Neuronal stem cell (in vitro differentiated cells): ENCODE measurements around the gene CFAP221.

Source experiments
- DNase-seq: peaks from one replicate; pipeline ENCODE4 v3.0.0-alpha.2; 2013; ENCODE audit warnings: low spot score
- H2AFZ ChIP-seq: one replicate; pipeline ENCODE4 v1.6.1; 2013; ENCODE audit warnings: mild to moderate bottlenecking, low read length, inconsistent platforms
- H2AK5ac ChIP-seq: 2 replicates; pipeline ENCODE4 v1.6.1; 2013; ENCODE audit warnings: low read depth, mild to moderate bottlenecking, inconsistent platforms, low read length, moderate library complexity, mixed read lengths
- H2BK120ac ChIP-seq: 2 replicates; pipeline ENCODE4 v1.6.1; 2013; ENCODE audit warnings: low read depth, mild to moderate bottlenecking, inconsistent platforms, low read length, moderate library complexity, mixed read lengths
- H2BK12ac ChIP-seq: one replicate; pipeline ENCODE4 v1.6.1; 2013; ENCODE audit warnings: low read length, inconsistent platforms
- H2BK15ac ChIP-seq: 2 replicates; pipeline ENCODE4 v1.6.1; 2013; ENCODE audit warnings: mild to moderate bottlenecking, low read length, inconsistent platforms, mixed read lengths
- H2BK5ac ChIP-seq: one replicate; pipeline ENCODE4 v1.6.1; 2013; ENCODE audit warnings: inconsistent platforms, mild to moderate bottlenecking, low read length, moderate library complexity
- H3K14ac ChIP-seq: one replicate; pipeline ENCODE4 v1.6.1; 2013; ENCODE audit warnings: low read length, inconsistent platforms
- H3K18ac ChIP-seq: 2 replicates; pipeline ENCODE4 v1.6.1; 2013; ENCODE audit warnings: low read length, inconsistent platforms
- H3K23ac ChIP-seq: 2 replicates; pipeline ENCODE4 v1.6.1; 2013; ENCODE audit warnings: low read depth, mild to moderate bottlenecking, mixed read lengths, low read length, inconsistent platforms; ENCODE audit not compliant: poor library complexity
- H3K27ac ChIP-seq: replicated peaks from 3 replicates; pipeline ENCODE4 v1.5.1; 2013; ENCODE audit warnings: low read length, inconsistent platforms
- H3K27me3 ChIP-seq, 3 experiments: 2 replicates each; pipeline ENCODE4 v1.6.1; 2013; ENCODE audit warnings: low read length in 3 of 3, mild to moderate bottlenecking in 2 of 3, inconsistent platforms in 1 of 3, low read depth in 1 of 3, mixed read lengths in 1 of 3, moderate library complexity in 1 of 3; ENCODE audit not compliant: control insufficient read depth in 3 of 3, insufficient read depth in 3 of 3
- H3K36me3 ChIP-seq, 2 donors: replicated peaks in 1 of 2; 2 replicates each; pipeline ENCODE4 v1.6.1; 2013; ENCODE audit warnings: low read length in 2 of 2; ENCODE audit not compliant: control insufficient read depth in 2 of 2, insufficient read depth in 2 of 2
- H3K4ac ChIP-seq: 2 replicates; pipeline ENCODE4 v1.6.1; 2013; ENCODE audit warnings: inconsistent platforms, mild to moderate bottlenecking, low read length, moderate library complexity
- H3K4me1 ChIP-seq, 2 donors: 1 replicate in 1 of 2; 2 replicates in 1 of 2; pipeline ENCODE4 v1.6.1; 2013; ENCODE audit warnings: low read length in 2 of 2, low read depth in 1 of 2; ENCODE audit not compliant: control insufficient read depth in 2 of 2, insufficient read depth in 1 of 2
- H3K4me2 ChIP-seq: one replicate; pipeline ENCODE4 v1.6.1; 2013; ENCODE audit warnings: mild to moderate bottlenecking, low read length, inconsistent platforms; ENCODE audit not compliant: insufficient read depth, poor library complexity, severe bottlenecking
- H3K4me3 ChIP-seq, 2 donors: 2 replicates each; pipeline ENCODE4 v1.5.1; 2013; ENCODE audit warnings: low read length in 2 of 2, mild to moderate bottlenecking in 2 of 2, inconsistent platforms in 1 of 2, moderate library complexity in 1 of 2
- H3K79me1 ChIP-seq: one replicate; pipeline ENCODE4 v1.6.1; 2013; ENCODE audit warnings: low read depth, mild to moderate bottlenecking, inconsistent platforms, low read length, moderate library complexity
- H3K9ac ChIP-seq: one replicate; pipeline ENCODE4 v1.6.1; 2013; ENCODE audit warnings: mild to moderate bottlenecking, low read depth, low read length, inconsistent platforms; ENCODE audit not compliant: poor library complexity
- H3K9me3 ChIP-seq, 2 donors: replicated peaks in 1 of 2; 2 replicates each; pipeline versions ENCODE3 to v1.6.1; 2013; ENCODE audit warnings: low read length in 2 of 2, mild to moderate bottlenecking in 2 of 2, inconsistent platforms in 1 of 2, low read depth in 1 of 2, mixed read lengths in 1 of 2, moderate library complexity in 1 of 2; ENCODE audit not compliant: control insufficient read depth in 2 of 2, insufficient read depth in 1 of 2
- H4K8ac ChIP-seq: one replicate; pipeline ENCODE4 v1.6.1; 2013; ENCODE audit warnings: low read depth, mild to moderate bottlenecking, inconsistent platforms, low read length, moderate library complexity
- H4K91ac ChIP-seq: one replicate; pipeline ENCODE4 v1.6.1; 2013; ENCODE audit warnings: low read length, low read depth, mild to moderate bottlenecking, inconsistent platforms; ENCODE audit not compliant: poor library complexity
- WGBS, 2 donors: extraction: QIAGEN DNeasy Blood & Tissue Kit; methylation state at CpG; one replicate each; pipeline ENCODE4 v1.1.7; 2013; ENCODE audit warnings: missing lambda C conversion rate in 2 of 2, mixed read lengths in 1 of 2; ENCODE audit not compliant: insufficient read length in 2 of 2, insufficient replicate concordance in 1 of 2; ENCODE audit errors: extremely low coverage in 2 of 2; 5-methylcytosine and 5-hydroxymethylcytosine counted together

CFAP221 gene

DNA sequence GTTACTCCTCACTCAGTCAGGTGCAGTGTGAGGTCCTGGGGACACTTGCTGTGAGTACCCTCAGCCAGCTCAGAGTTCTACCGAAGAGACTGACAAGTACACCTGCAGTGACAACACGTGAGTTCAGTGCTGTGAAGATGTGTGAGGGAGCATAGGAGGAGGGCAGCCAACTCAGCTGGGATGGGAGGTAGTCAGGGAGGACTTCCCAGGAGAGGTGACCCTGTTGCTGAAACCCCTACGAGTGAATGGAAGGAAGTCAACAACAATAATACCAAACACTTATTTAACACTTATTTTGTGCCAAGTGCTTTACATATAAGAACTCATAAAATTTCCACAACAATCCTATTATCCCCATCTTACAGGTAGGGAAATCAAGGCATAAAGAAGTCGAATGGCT, 145.0 kb downstream of the CFAP221 start:
- Histone ChIP-seq H3K9ac (no peak overlapping the region), H3K79me1 (no peaks in the 10 kb centered on the region), H3K36me3 (peaks cover 5 to 26% of the 10 kb centered on the region in 2 donors), H3K14ac (no peak overlapping the region), H2BK15ac (no peak overlapping the region), H3K23ac (no peak overlapping the region), H2BK120ac (no peak overlapping the region), H3K4me3 (no peak overlapping the region), H2BK5ac (no peak overlapping the region), H3K4ac (no peak overlapping the region), H3K18ac (no peak overlapping the region), H2AK5ac (no peak overlapping the region), H3K4me1 (peaks cover 6 to 10% of the 10 kb centered on the region in 2 donors), H3K9me3 (peaks cover 0 to 4% of the 10 kb centered on the region in 2 donors), H2AFZ (no peak overlapping the region), H4K91ac (no peak overlapping the region), H3K27ac (no peak overlapping the region), H4K8ac (no peak overlapping the region), H2BK12ac (no peak overlapping the region), H3K27me3 (no peaks in the 10 kb centered on the region), H3K4me2 (no peak overlapping the region)
- no peak for DNase-seq
- WGBS, 2 donors: no CpG with 5 or more reads among the region's 4 CpGs

DNA sequence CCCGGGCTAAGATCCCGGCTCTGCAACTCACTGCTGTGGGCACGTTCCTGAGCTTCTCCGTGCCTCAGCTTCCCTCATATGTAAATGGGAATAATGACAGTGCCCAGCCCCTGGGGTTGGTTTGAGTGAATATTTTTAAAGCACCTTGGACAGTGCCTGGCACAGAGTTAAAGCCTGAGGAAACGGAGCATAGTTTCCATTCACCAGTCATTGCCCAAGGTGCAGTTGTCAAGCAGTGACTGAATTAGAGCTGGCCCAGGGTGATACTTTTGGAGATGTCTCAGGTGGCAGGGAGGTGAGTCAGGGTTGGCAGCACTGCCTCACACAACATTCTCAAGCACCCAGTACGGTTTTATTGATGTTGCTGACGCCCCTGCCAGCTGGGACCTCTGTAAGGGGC, 146.9 kb downstream of the CFAP221 start:
- Histone ChIP-seq H3K9me3 (peaks cover 0 to 2% of the 10 kb centered on the region in 2 donors), H3K4me1 (peaks cover 23 to 25% of the 10 kb centered on the region in 2 donors), H2BK5ac (no peak overlapping the region), H3K79me1 (no peaks in the 10 kb centered on the region), H3K4me2 (no peak overlapping the region), H2BK12ac (no peak overlapping the region), H2AK5ac (no peak overlapping the region), H2BK15ac (no peak overlapping the region), H3K14ac (no peak overlapping the region), H3K27ac (no peak overlapping the region), H2AFZ (no peak overlapping the region), H2BK120ac (no peak overlapping the region), H3K18ac (no peak overlapping the region), H3K4me3 (no peak overlapping the region), H3K4ac (no peak overlapping the region), H3K36me3 (peaks cover 5 to 26% of the 10 kb centered on the region in 2 donors), H3K27me3 (no peaks in the 10 kb centered on the region), H3K23ac (no peak overlapping the region), H4K91ac (no peak overlapping the region), H4K8ac (no peak overlapping the region), H3K9ac (no peak overlapping the region)
- no CpG with 5 or more reads among the region's 7 CpGs for WGBS, 2 donors
- no peak for DNase-seq

DNA sequence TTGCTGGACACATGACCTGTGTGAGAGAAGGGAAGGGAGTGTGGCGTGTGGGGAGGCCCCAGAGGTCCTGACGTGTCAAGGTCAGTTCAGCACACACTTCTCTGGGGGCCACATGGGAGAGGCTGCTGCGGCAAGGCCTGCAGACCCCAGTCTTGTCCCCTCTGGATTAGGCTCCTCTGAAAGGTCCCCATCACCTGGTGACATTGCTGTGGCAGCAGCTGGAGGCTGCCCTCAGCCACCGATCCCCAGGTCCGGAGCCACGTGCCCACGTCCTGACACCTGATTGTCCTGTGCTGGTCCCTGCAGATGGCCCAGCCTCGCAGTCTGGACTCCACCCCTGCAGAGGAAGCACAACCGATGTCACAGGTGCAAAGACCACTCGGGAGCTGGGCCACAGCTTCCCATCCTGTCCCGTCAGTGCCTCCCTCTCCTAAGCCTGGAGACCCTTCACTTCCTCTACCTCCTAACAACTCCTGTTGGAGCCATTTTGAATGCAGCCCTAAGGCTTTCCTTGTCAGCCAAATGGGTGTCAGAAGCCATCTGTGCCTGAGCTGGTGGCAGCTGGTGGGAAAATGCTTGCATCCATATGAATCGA, 147.5 kb downstream of the CFAP221 start:
- Histone ChIP-seq H3K14ac (no peak overlapping the region), H2BK15ac (no peak overlapping the region), H3K4ac (no peak overlapping the region), H3K9ac (no peak overlapping the region), H2BK12ac (no peak overlapping the region), H3K23ac (no peak overlapping the region), H2BK5ac (no peak overlapping the region), H3K4me1 (peaks cover 23 to 25% of the 10 kb centered on the region in 2 donors), H3K79me1 (no peaks in the 10 kb centered on the region), H3K18ac (no peak overlapping the region), H3K36me3 (peaks cover 5 to 21% of the 10 kb centered on the region in 2 donors), H2AFZ (no peak overlapping the region), H2BK120ac (no peak overlapping the region), H3K27ac (no peak overlapping the region), H4K8ac (no peak overlapping the region), H3K9me3 (peaks cover 0 to 2% of the 10 kb centered on the region in 2 donors), H4K91ac (no peak overlapping the region), H2AK5ac (no peak overlapping the region), H3K4me2 (no peak overlapping the region), H3K4me3 (no peak overlapping the region), H3K27me3 (no peaks in the 10 kb centered on the region)
- WGBS, 2 donors: no CpG with 5 or more reads among the region's 12 CpGs
- no peak for DNase-seq

DNA sequence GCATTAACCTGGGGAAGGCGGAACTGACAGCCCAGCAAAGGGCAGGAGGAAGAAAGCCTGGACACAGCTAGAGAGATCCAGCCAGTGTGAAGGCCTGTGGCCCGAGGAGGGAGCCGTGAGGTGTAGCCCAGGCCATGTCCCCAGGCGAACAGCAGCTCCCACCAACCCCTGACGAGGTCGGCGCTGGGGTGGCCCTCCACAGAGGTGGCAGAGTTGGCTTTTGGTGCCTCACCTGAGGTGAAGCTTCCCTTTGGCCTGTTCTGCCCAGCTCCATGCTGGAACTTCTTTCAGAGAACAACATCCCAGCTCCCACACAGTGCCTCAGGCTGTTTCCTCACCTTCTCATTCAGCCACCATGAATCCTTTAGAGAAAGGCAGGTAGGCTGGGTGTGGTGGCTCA, 148.1 kb downstream of the CFAP221 start:
- Histone ChIP-seq H3K27me3 (no peaks in the 10 kb centered on the region), H2BK12ac (no peak overlapping the region), H2BK15ac (no peak overlapping the region), H4K91ac (no peak overlapping the region), H3K4me3 (no peak overlapping the region), H3K4me1 (peaks cover 26 to 28% of the 10 kb centered on the region in 2 donors), H3K79me1 (no peaks in the 10 kb centered on the region), H3K14ac (no peak overlapping the region), H3K27ac (no peak overlapping the region), H4K8ac (no peak overlapping the region), H3K4me2 (no peak overlapping the region), H2BK120ac (no peak overlapping the region), H3K9ac (no peak overlapping the region), H3K9me3 (peaks cover 0 to 2% of the 10 kb centered on the region in 2 donors), H3K4ac (no peak overlapping the region), H3K36me3 (peaks cover 5 to 16% of the 10 kb centered on the region in 2 donors), H2AK5ac (no peak overlapping the region), H2BK5ac (no peak overlapping the region), H2AFZ (no peak overlapping the region), H3K18ac (no peak overlapping the region), H3K23ac (no peak overlapping the region)
- no peak for DNase-seq
- no CpG with 5 or more reads among the region's 7 CpGs for WGBS, 2 donors
